Measurements from ENCODE around the gene HLCS.

GRCh38 chr21:36756527-36756926 is 209.9 kb downstream of the HLCS start:
- no peak for TF ChIP-seq CTCF (IDR thresholded peaks at IDR 0.05)
- no peak for TF ChIP-seq POLR2A (IDR thresholded peaks at IDR 0.05)
